Astrocyte of the cerebellum (primary cell): Measurements from ENCODE around the gene KIRREL3.

Source experiments
- DNase-seq: peaks from one replicate; pipeline ENCODE4 v3.0.0-alpha.2; 2011; ENCODE audit warnings: low read depth
- H3K4me3 ChIP-seq: 2 replicates; pipeline ENCODE4 v1.5.1; 2011; ENCODE audit warnings: mild to moderate bottlenecking, low read depth, low read length, moderate library complexity
- in situ Hi-C: cut with HindIII; loops from 2 replicates; pipeline ENCODE4 v1.10.0; 2017; ENCODE audit warnings: low sequenced_read_pairs
- TF ChIP-seq, protein P1 (sequence below): IDR thresholded peaks from 2 replicates; pipeline ENCODE4 v1.5.1; 2012; ENCODE audit warnings: low read length, low read depth, moderate library complexity, mild to moderate bottlenecking; ENCODE audit errors: missing control alignments

Gene KIRREL3

DNA sequence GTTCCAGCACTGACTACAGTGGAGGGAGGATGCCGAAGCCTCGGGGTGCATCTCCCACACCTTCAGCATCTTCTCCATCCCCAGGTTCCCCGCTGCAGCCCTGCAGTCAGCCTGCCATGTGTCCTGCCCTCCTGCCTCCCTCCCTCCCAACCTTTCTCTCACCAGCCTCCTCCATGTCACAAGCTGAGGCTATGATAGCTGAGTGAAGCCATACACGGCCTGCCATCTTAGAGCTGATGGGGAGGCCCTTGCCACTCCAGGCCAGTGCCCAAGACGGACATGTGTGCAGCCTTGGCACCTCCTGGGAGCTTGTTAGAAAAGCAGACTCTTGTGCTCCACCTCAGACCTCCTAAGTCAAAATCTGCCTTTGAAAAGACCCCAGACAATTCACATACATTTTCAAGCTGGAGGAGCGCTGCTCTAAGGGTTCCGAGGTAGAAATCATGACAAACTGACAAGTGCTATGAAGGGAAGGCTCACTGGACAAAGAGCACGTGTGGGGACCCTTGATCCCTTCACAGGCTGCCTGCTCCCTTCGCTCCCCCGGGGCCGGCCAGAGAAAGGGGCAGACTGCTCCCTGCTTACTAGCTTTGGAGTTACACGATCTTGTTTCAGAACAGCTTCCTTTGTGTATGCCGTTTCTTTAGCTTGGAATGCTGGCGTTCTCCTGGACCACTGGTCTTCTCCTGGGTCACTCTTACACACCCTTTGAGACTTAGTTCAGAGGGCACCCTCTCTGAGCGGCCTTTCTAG lies 521.2 kb downstream of the KIRREL3 start:
- DNase-seq: no peak
- TF ChIP-seq, protein P1, sequence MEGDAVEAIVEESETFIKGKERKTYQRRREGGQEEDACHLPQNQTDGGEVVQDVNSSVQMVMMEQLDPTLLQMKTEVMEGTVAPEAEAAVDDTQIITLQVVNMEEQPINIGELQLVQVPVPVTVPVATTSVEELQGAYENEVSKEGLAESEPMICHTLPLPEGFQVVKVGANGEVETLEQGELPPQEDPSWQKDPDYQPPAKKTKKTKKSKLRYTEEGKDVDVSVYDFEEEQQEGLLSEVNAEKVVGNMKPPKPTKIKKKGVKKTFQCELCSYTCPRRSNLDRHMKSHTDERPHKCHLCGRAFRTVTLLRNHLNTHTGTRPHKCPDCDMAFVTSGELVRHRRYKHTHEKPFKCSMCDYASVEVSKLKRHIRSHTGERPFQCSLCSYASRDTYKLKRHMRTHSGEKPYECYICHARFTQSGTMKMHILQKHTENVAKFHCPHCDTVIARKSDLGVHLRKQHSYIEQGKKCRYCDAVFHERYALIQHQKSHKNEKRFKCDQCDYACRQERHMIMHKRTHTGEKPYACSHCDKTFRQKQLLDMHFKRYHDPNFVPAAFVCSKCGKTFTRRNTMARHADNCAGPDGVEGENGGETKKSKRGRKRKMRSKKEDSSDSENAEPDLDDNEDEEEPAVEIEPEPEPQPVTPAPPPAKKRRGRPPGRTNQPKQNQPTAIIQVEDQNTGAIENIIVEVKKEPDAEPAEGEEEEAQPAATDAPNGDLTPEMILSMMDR: no peak
- H3K4me3 ChIP-seq: no peak overlapping the region
- in situ Hi-C loops: no loop called here

DNA sequence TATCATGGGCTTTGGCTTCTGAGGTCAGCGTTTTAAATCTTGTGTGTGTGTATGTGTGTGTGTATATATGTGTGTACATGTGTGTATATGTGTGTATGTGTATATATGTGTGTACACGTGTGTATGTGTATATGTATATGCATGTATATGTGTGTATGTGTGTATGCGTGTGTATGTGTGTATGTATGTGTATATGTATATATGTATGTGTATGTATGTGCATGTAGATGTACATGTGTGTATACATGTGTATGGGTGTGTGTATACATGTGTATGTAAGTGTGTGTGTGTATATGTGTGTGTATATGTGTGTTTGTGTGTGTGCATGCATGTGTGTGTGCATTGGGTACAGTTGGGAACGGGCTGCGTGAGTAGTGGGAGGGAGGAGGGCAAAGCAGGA lies 522.1 kb downstream of the KIRREL3 start:
- no peak for DNase-seq
- TF ChIP-seq, protein P1: no peak
- no peak overlapping the region for H3K4me3 ChIP-seq
- in situ Hi-C loops: no loop called here

DNA sequence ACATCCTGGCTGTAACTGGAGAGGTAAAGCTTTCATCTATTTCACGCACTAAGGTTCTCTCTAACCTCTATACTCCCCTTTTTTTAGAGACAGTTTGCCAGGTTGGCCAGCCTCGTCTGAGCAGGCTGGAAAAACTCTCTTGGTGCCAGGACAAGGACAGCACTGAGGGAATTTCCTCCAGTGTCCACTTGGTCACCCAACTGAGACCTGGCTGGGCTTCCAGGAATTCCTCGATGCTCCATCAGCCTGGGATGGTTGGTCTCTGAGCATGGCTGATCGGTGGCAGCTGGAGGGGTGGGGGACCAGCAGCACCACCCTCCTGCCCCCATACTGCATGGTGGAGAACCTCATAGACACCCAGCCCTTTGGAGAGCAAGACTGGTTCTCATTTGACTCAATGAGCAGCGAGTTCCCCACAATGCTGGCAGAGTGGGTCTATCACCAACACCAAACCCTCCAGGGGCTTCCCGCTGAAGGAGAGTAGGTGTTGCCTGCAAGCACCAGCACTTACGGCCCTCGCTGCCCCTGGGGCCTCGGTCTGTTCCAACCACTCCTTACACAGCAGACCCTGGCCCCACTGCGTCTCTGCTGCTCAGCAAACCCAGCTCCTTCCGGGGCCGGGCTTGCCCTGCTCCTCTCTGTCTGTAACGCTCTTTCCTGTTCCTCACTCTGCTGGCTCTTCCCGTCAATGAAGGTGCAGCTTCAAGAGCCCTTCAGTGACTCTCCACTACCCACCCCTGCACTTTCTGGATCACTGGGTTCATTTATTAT lies 522.9 kb downstream of the KIRREL3 start:
- no peak for DNase-seq
- in situ Hi-C loops: no loop called here
- TF ChIP-seq, protein P1: no peak
- no peak overlapping the region for H3K4me3 ChIP-seq

DNA sequence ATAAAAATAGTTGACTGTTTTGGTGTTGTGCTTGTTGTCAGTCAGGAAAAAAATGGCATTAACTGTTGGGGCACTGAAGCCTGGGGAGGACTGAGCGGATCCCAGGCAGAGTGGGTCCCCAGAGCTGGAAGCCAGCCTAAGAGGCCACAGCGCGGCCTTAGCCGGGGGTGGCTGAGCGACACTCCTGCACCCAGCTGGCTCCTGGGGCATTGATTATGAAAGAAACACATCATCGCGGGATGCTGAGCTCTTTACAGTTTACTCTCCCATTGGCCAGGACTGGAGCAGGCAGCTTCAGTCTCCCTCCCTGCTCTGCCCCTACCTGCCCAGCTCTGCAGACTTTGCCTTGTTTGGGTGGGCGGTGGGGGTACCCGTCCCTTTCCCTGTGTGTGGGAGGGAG lies 523.6 kb downstream of the KIRREL3 start:
- no peak for DNase-seq
- H3K4me3 ChIP-seq: no peak overlapping the region
- in situ Hi-C loops: no loop called here
- TF ChIP-seq, protein P1: no peak

DNA sequence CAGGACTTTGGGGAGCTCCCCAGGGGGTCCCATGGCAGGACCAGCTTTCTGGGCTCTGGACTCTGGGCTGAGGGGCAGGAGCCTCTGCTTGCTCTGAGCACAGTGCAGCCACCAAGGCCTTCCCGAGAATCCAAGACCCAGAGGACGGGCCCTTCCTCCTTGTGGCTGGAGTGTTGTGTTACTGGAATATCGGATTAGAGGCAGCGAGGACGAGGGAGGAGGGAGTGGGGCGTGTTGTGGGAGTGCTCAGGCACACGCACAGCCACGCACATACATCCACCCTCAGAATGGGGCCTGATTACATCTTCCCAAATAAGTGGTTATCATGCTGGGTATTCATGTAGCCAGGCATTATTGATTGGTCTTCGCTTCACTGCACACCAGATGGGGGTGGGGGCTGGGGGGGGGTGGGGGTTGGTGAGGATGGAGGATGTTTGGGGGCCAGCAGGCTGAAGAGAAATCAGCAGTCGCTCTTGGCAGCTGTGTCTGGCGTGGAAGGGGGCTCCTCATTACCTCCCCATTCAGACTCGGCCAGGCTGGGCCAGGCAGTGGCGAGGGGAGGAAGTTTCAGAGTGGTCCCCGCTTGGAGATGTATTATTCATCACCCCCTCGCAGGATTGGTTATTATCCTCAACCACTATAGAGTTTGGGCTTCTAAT lies 524.2 kb downstream of the KIRREL3 start:
- DNase-seq: no peak
- TF ChIP-seq, protein P1: no peak
- in situ Hi-C loops: no loop called here
- H3K4me3 ChIP-seq: no peak overlapping the region
